Gastrocnemius medialis (tissue), 4 donors: ENCODE data around the gene RAB43.

ENCODE experiments used
- CTCF ChIP-seq, 5 experiments: fragments of 450-650 bp in 3 of 5; fragments of 200-600 bp in 2 of 5; sonication (generic) in 2 of 5; IDR thresholded peaks in 4 of 5; conservative IDR thresholded peaks in 1 of 5; 1 replicate in 4 of 5; 2 replicates in 1 of 5; pipeline ENCODE4 v1.5.1; 2016 to 2019; ENCODE audit warnings: antibody characterized with exemption in 5 of 5, mild to moderate bottlenecking in 3 of 5, moderate library complexity in 3 of 5
- POLR2A ChIP-seq, 2 donors: fragments of 450-650 bp; IDR thresholded peaks; one replicate each; pipeline ENCODE4 v1.6.1; 2017; ENCODE audit warnings: antibody characterized with exemption in 2 of 2, mild to moderate bottlenecking in 2 of 2, moderate library complexity in 2 of 2

GRCh38 chr3:129057249-129057648 is 64.4 kb downstream of the RAB43 start:
- TF ChIP-seq POLR2A (IDR thresholded peaks at IDR 0.05): no peak
- TF ChIP-seq CTCF (IDR thresholded peaks at IDR 0.05 in 4 of 5, conservative IDR thresholded peaks at IDR 0.05 in 1 of 5): no peak
